K562 (cell line): ENCODE results near the gene FTL. TPM values are rescaled to one million over a fixed set of nuclear protein-coding genes. Genes with fewer than 3 reads are reported as not detected.
A peak's percentile ranks its signal among the peaks of the same experiment; 100 is the strongest.

Experiments used
- BACH1 ChIP-seq: fragments of 200-800 bp; sonication (Bioruptor generic); IDR thresholded peaks from 2 replicates; pipeline ENCODE4 v1.6.1; 2016; ENCODE audit warnings: missing genetic modification characterization, missing compliant biosample characterization
- CREB1 ChIP-seq, 2 experiments: sonication (generic) in 1 of 2; formaldehyde crosslinking in 1 of 2; IDR thresholded peaks; 2 replicates each; pipeline versions ENCODE4 v1.6.1 to v1.8.0; 2012 to 2022; ENCODE audit warnings: inconsistent platforms in 1 of 2, mild to moderate bottlenecking in 1 of 2, missing genetic modification reagents in 1 of 2, moderate library complexity in 1 of 2
- EGR1 ChIP-seq: fragments of 450-650 bp; conservative IDR thresholded peaks from 2 replicates; pipeline ENCODE4 v1.6.1; 2017; ENCODE audit warnings: mild to moderate bottlenecking
- JUN ChIP-seq, 2 experiments: sonication (generic) in 1 of 2; formaldehyde crosslinking in 1 of 2; IDR thresholded peaks; 2 replicates each; pipeline versions ENCODE4 v1.6.1 to v1.8.0; 2012 to 2022; ENCODE audit warnings: borderline replicate concordance in 2 of 2, mild to moderate bottlenecking in 2 of 2, improper control_type of control experiment in 1 of 2, low read depth in 1 of 2, low read length in 1 of 2, missing genetic modification reagents in 1 of 2
- KDM5B ChIP-seq: fragments of 200-600 bp; sonication (generic); IDR thresholded peaks from 2 replicates; pipeline ENCODE4 v1.6.1; 2012; ENCODE audit warnings: low read depth, mild to moderate bottlenecking, moderate library complexity, low read length, control low read depth, inconsistent platforms; ENCODE audit not compliant: insufficient replicate concordance
- LEF1 ChIP-seq: fragments of 450-650 bp; IDR thresholded peaks from 2 replicates; pipeline ENCODE4 v1.6.1; 2016; ENCODE audit warnings: mild to moderate bottlenecking
- MBD2 ChIP-seq: sonication (generic); IDR thresholded peaks from 2 replicates; pipeline ENCODE4 v1.6.1; 2016; ENCODE audit warnings: low read depth, borderline replicate concordance
- MEF2A ChIP-seq: IDR thresholded peaks from 2 replicates; pipeline ENCODE4 v1.6.1; 2011; ENCODE audit warnings: low read depth, mild to moderate bottlenecking, low read length, moderate library complexity; ENCODE audit not compliant: control insufficient read depth
- POLR2G ChIP-seq: fragments of 200-400 bp; formaldehyde crosslinking; IDR thresholded peaks from 2 replicates; pipeline ENCODE4 v1.6.1; 2017; ENCODE audit warnings: low read depth, mild to moderate bottlenecking, antibody characterized with exemption, low read length, moderate library complexity
- YY1 ChIP-seq, 3 experiments: IDR thresholded peaks; 2 replicates each; pipeline ENCODE4 v1.6.1; 2011; ENCODE audit warnings: low read length in 2 of 3, mild to moderate bottlenecking in 2 of 3, moderate library complexity in 2 of 3, borderline replicate concordance in 1 of 3, control low read depth in 1 of 3, low read depth in 1 of 3; ENCODE audit not compliant: insufficient read depth in 3 of 3, insufficient replicate concordance in 2 of 3, control insufficient read depth in 1 of 3, insufficient read length in 1 of 3; ENCODE audit errors: extremely low read depth in 1 of 3
- ZNF212 ChIP-seq: fragments of 450-650 bp; formaldehyde crosslinking; IDR thresholded peaks from 2 replicates; pipeline ENCODE4 v1.4.0; 2020; ENCODE audit warnings: mild to moderate bottlenecking
- ZNF354B ChIP-seq: fragments of 250-450 bp; sonication (Bioruptor Pico); IDR thresholded peaks from 2 replicates; pipeline ENCODE4 v1.4.0; 2020
- polyA plus RNA-seq, 8 experiments: library from polyadenylated mRNA; depleted of rRNA in 4 of 8; stranded (reverse) in 5 of 8; unstranded in 3 of 8; fragments of >200 nt; fragmentation: Nextera tagmentation in 2 of 8; fragmentation: Illumina TruSeq in 1 of 8; extraction: Ambion mirVana in 2 of 8; extraction: Trizol in 1 of 8; gene quantifications; 2 replicates each; pipeline versions ENCODE4 v1.2.1 to v1.2.3, GENCODE V29; 2011 to 2014; ENCODE audit warnings: inconsistent platforms in 1 of 8, missing spikeins in 1 of 8
- total RNA-seq, 7 experiments: library from RNA; depleted of rRNA in 6 of 7; stranded (reverse); fragments of >200 nt in 6 of 7; fragmentation: Illumina TruSeq in 2 of 7; extraction: Trizol in 2 of 7; gene quantifications; 2 replicates each; pipeline versions ENCODE4 v1.2.1 to v1.2.3, GENCODE V29; 2011 to 2021; ENCODE audit warnings: low replicate concordance in 1 of 7
- TF ChIP-seq, protein P1 (sequence below): sonication (generic); formaldehyde crosslinking; IDR thresholded peaks from 2 replicates; pipeline ENCODE4 v1.8.1; 2023; ENCODE audit warnings: mild to moderate bottlenecking, missing genetic modification reagents
- TF ChIP-seq, protein P2 (sequence below): sonication (generic); formaldehyde crosslinking; IDR thresholded peaks from 2 replicates; pipeline ENCODE4 v1.9.0; 2022; ENCODE audit warnings: mild to moderate bottlenecking, missing genetic modification reagents
- TF ChIP-seq, protein P3 (sequence below): fragments of 450-650 bp; formaldehyde crosslinking; conservative IDR thresholded peaks from 2 replicates; pipeline ENCODE4 v1.4.0; 2022; ENCODE audit warnings: mild to moderate bottlenecking, missing genetic modification characterization
- TF ChIP-seq, protein P4 (sequence below): sonication (generic); formaldehyde crosslinking; IDR thresholded peaks from 2 replicates; pipeline ENCODE4 v1.8.1; 2023; ENCODE audit warnings: mild to moderate bottlenecking, missing genetic modification reagents
- TF ChIP-seq, protein P5 (sequence below), 2 experiments: fragments of 450-650 bp; IDR thresholded peaks; 2 replicates each; pipeline ENCODE4 v1.6.1; 2016

Gene FTL
- total and polyA plus RNA-seq, 9 of the 15 experiments (the other 6 are each of a cell fraction or from before 2014, with no cell fraction given): 1,231 to 27,415 (median 3,965) TPM

DNA sequence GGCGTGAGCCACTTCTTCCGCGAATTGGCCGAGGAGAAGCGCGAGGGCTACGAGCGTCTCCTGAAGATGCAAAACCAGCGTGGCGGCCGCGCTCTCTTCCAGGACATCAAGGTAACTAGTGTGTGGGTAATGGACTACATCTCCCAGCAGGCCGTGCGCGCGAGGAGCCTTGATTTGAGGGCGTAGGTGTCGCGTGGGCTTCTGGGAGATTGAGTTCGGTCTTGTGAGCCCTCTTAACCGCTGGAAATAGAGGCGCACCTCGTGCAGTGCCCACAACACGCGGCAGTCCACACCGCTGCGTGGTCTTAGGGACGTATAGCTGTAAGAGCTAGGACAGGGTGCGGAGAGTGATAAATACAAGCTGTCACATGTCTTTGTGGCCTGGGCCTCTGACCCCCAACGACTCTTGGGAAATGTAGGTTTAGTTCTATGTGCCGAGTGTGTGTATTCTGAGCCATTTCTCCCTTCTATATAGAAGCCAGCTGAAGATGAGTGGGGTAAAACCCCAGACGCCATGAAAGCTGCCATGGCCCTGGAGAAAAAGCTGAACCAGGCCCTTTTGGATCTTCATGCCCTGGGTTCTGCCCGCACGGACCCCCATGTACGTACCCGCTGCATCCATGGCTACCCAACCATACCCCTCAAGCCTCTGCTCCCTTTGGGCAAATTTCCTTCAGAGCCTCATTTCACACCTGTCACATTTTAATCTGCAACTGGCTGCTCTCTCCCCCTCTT lies 864 bp downstream of the FTL start (continued):
- TF ChIP-seq JUN (IDR thresholded peaks at IDR 0.05; ENCODE audit: borderline replicate concordance, low read depth, low read length) (no peak), JUN (CRISPR knock-in tag; IDR thresholded peaks at IDR 0.05; ENCODE audit: borderline replicate concordance) (peak; percentile 66; the same call in 1 of the 2 replicates), MBD2 (no peak; the same call in 1 of the 2 replicates), YY1 (IDR thresholded peaks at IDR 0.05; ENCODE audit: borderline replicate concordance in 1 of 3, control insufficient read depth in 1 of 3, extremely low read depth in 1 of 3, insufficient read depth in 3 of 3, insufficient read length in 1 of 3, insufficient replicate concordance in 2 of 3, low read depth in 1 of 3, low read length in 2 of 3) (no peak), POLR2G (peak; percentile 82), BACH1 (no peak), EGR1 (0 out of 2 replicates have a peak, but pooled peaks have one; percentile 4), MEF2A (no peak), CREB1 (IDR thresholded peaks at IDR 0.05) (peak; percentile 24; the same call in 1 of the 2 replicates), CREB1 (CRISPR knock-in tag; IDR thresholded peaks at IDR 0.05) (peak; percentile 72; the same call in 1 of the 2 replicates), ZNF354B (CRISPR knock-in tag) (no peak), KDM5B (peak; percentile 43), LEF1 (no peak), ZNF212 (CRISPR knock-in tag) (no peak)
- TF ChIP-seq, protein P1, sequence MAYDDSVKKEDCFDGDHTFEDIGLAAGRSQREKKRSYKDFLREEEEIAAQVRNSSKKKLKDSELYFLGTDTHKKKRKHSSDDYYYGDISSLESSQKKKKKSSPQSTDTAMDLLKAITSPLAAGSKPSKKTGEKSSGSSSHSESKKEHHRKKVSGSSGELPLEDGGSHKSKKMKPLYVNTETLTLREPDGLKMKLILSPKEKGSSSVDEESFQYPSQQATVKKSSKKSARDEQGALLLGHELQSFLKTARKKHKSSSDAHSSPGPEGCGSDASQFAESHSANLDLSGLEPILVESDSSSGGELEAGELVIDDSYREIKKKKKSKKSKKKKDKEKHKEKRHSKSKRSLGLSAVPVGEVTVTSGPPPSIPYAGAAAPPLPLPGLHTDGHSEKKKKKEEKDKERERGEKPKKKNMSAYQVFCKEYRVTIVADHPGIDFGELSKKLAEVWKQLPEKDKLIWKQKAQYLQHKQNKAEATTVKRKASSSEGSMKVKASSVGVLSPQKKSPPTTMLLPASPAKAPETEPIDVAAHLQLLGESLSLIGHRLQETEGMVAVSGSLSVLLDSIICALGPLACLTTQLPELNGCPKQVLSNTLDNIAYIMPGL (CRISPR knock-in tag): no peak; the same call in 1 of the 2 replicates
- TF ChIP-seq, protein P2, sequence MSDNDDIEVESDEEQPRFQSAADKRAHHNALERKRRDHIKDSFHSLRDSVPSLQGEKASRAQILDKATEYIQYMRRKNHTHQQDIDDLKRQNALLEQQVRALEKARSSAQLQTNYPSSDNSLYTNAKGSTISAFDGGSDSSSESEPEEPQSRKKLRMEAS: peak; percentile 83
- TF ChIP-seq, protein P3, sequence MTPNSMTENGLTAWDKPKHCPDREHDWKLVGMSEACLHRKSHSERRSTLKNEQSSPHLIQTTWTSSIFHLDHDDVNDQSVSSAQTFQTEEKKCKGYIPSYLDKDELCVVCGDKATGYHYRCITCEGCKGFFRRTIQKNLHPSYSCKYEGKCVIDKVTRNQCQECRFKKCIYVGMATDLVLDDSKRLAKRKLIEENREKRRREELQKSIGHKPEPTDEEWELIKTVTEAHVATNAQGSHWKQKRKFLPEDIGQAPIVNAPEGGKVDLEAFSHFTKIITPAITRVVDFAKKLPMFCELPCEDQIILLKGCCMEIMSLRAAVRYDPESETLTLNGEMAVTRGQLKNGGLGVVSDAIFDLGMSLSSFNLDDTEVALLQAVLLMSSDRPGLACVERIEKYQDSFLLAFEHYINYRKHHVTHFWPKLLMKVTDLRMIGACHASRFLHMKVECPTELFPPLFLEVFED (CRISPR knock-in tag): no peak
- TF ChIP-seq, protein P4, sequence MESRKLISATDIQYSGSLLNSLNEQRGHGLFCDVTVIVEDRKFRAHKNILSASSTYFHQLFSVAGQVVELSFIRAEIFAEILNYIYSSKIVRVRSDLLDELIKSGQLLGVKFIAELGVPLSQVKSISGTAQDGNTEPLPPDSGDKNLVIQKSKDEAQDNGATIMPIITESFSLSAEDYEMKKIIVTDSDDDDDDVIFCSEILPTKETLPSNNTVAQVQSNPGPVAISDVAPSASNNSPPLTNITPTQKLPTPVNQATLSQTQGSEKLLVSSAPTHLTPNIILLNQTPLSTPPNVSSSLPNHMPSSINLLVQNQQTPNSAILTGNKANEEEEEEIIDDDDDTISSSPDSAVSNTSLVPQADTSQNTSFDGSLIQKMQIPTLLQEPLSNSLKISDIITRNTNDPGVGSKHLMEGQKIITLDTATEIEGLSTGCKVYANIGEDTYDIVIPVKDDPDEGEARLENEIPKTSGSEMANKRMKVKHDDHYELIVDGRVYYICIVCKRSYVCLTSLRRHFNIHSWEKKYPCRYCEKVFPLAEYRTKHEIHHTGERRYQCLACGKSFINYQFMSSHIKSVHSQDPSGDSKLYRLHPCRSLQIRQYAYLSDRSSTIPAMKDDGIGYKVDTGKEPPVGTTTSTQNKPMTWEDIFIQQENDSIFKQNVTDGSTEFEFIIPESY (CRISPR knock-in tag): no peak
- TF ChIP-seq, protein P5, sequence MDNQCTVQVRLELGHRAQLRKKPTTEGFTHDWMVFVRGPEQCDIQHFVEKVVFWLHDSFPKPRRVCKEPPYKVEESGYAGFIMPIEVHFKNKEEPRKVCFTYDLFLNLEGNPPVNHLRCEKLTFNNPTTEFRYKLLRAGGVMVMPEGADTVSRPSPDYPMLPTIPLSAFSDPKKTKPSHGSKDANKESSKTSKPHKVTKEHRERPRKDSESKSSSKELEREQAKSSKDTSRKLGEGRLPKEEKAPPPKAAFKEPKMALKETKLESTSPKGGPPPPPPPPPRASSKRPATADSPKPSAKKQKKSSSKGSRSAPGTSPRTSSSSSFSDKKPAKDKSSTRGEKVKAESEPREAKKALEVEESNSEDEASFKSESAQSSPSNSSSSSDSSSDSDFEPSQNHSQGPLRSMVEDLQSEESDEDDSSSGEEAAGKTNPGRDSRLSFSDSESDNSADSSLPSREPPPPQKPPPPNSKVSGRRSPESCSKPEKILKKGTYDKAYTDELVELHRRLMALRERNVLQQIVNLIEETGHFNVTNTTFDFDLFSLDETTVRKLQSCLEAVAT (IDR thresholded peaks at IDR 0.05): peak in 1 of 2 experiments; percentile 7; a peak in 3 of 4 replicates
